T47D (cell line): Measurements from ENCODE around the gene PACSIN2.

Source experiments
- DNase-seq, 2 experiments: peaks; one replicate each; pipeline versions ENCODE4 v3.0.0 to v3.0.0-alpha.2; 2011 to 2012; ENCODE audit warnings: low read depth in 1 of 2, low spot score in 1 of 2
- JUND ChIP-seq: IDR thresholded peaks from 2 replicates; pipeline ENCODE4 v1.6.1; 2012; ENCODE audit warnings: low read depth
- in situ Hi-C: cut with HindIII; loops from 2 replicates; pipeline ENCODE4 v1.10.0; 2016; ENCODE audit warnings: low sequenced_read_pairs, low pct_unique_long_range_greater_than_20kb

The PACSIN2 gene

DNA sequence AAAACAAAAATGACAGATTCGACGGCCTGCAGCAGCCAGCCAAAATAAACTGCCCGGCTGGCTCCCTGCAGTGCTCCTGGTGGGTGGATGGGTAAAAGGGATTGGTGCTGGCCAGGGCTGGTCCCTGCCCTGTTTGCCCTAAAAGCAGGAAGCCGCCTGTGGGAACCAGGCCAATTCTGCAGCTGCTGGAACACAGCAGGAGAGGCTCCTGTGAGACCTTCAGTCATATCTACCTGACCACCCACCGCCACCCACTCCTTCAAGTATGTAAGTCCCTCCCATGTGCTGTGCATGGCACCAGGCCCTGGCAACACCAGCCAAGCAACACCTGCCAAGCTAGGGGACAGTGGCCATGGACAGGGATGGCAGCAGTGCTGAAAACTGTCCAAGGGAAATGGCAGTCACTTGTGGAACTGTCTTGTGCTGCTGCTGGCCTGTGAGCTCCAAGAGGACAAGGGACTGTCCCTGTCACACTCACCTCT, 109.2 kb downstream of the PACSIN2 start:
- no peak for DNase-seq
- in situ Hi-C loops, result no loop called here
- no peak for TF ChIP-seq JUND

DNA sequence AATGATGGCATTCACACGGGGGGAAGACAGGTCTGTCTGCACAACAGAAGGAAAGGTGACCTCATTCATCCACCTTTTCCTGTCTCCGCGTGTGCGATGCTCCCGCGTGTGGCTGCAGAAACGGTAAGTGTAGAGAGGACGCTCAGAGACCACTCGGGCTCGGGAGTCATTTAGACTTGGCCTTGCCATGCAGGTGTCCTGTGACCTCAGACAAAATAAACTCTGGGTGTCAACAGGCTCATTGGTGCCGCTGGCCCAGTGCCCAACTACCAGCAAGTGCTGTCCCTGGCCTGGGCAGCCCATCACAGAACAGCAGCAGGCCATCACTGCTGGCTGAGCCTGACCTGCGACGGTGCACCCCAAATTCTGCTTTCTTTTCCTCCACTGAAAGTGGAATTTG, 109.7 kb downstream of the PACSIN2 start:
- DNase-seq, result no peak
- TF ChIP-seq JUND, result no peak
- in situ Hi-C loops, result no loop called here

DNA sequence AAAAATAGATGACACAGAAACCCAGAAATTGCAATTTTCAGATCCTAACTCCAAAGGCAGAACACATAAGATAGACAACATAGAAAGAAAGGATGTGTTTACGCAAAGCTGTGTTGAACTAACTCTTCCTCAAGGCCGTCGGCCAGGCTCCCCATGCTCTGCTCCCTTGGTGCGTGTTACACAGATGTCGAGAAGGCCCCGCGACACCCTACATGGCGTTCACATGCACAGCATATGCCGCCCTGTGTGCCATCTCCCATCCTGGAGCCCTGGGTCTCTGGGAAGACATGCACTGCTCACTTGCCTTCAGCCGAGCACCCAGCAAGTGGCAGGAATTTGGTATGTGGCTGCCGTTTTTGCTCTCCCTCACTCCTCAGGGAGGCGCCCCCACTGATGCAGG, 110.9 kb downstream of the PACSIN2 start:
- in situ Hi-C loops, result no loop called here
- DNase-seq, result no peak
- no peak for TF ChIP-seq JUND

DNA sequence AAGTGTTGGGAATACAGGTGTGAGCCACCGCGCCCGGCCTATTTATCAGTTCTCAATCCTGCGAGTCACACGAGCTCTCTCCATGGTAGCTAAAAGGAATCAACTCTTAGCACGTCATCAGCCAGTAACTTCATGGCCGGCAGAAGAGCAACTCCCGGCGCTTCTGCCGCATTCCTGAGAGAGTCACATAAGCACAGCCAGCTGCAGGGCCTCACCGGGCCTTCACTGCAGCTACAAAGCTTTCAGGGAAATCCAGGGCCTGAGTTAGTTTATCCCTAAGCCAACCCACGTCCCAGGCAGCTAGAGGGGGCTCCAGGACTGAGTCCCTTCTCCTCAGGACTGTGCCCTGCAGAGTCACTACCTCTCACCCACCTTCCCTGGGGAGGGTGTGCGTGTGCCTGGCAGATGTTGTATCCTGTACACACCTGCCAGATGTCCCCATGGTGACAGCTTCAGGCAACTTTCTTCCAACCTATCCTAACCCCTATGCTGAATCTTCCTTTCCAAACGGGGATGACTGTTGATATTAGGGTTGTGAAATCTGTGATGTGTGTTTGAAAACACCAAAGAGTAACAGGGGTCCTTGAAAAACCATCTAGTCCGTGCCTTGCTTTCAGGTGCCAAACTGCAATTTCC, 112.0 kb downstream of the PACSIN2 start:
- in situ Hi-C loops, result no loop called here
- no peak for DNase-seq
- TF ChIP-seq JUND, result no peak

DNA sequence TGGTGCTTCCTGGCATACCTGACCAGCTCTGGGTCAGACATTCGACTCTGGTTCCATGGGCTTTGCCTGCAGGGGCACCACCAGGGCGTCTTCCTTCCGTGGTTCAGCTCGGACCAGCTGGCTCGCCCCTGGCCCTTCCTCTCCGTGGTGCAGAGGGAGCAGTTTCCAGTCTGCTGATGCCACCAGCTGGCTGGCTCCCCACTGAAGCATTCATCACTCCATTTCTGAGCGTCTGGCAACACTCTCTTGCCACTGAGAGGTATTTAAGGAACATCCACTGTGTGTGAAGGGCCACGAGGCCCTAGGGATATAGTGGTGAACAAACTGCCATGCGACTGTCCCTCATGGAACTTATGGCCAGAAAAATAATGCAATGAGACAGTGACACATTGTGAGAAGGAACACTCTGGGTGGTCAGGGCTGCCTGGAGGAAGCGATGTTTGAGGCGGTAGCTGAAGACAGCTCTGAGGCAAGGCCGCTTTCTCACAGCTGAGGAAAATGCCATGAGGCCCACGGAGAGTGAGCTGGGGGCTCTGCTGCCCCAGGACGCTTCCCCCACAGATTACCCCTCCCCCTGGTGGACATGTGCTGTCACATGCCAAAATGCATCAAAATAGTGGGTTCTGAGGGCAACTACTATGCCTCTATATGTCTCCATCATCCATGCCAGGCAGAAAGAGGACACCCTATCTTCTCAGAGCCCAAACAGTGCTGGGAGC, 113.0 kb downstream of the PACSIN2 start:
- no peak for TF ChIP-seq JUND
- in situ Hi-C loops, result no loop called here
- DNase-seq, result no peak

DNA sequence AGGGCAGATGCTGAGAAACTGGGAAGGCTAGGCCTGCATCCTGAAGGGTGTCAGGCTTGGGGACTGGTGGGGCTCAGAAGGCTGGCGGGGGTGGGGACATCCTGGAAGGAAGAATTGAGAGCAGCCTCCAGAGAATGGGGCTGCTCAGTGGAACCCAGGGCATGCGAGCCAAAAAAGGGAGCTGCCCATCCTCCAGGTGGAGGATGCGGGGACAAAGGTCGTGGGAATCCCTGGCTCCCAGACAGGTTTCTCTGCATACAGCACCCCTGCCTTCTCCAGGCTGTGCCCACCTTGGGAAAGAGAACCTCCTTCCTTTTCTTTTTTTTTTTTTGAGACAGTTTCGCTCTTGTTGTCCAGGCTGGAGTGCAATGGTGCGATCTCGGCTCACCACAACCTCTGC, 117.0 kb downstream of the PACSIN2 start:
- no peak for TF ChIP-seq JUND
- no peak for DNase-seq
- in situ Hi-C loops, result no loop called here

DNA sequence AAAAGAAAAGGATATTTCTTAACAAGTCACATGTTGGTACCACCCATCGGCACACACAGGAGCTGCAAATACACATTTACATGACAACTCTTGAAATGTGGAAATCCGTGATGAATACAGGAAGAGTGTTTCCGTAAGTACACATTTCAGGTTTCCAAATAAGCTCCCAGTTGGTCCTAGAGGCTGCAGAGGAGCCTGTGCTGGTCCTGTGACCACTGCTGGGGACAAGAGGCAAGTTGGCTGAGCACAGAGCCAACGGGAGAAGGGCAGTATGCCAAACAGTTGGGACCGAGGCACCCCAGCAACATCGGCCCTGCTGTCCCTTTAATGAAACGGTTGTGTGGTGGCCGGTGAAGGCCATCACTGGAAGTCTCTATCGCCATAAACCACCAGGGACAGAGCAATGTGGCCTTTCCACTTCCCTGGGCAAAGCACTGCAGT, 119.4 kb downstream of the PACSIN2 start:
- in situ Hi-C loops, result no loop called here

DNA sequence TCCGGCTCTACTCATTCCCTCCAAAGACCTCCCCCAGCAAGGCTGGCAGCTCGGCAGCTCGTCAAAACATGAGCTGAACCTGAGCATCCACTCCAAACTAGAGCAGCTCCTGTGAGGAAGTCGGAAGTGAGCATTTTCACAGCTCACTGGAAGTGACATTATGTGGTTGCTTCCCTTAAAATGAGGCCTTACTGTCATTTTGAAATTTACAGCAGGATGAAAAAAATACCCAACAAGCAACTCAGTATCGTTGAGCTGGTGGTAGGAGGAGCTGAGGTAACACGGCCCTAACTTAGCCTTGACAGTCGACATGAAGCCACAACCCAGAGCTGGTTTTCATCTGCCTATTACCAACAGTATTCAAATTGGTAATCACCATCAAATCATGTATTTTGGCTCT, 119.9 kb downstream of the PACSIN2 start:
- in situ Hi-C loops, result no loop called here
- TF ChIP-seq JUND, result no peak
- DNase-seq, result no peak

More for the DNA sequence above, 119.4 kb downstream of the PACSIN2 start:
- TF ChIP-seq JUND, result no peak
- DNase-seq, result no peak

DNA sequence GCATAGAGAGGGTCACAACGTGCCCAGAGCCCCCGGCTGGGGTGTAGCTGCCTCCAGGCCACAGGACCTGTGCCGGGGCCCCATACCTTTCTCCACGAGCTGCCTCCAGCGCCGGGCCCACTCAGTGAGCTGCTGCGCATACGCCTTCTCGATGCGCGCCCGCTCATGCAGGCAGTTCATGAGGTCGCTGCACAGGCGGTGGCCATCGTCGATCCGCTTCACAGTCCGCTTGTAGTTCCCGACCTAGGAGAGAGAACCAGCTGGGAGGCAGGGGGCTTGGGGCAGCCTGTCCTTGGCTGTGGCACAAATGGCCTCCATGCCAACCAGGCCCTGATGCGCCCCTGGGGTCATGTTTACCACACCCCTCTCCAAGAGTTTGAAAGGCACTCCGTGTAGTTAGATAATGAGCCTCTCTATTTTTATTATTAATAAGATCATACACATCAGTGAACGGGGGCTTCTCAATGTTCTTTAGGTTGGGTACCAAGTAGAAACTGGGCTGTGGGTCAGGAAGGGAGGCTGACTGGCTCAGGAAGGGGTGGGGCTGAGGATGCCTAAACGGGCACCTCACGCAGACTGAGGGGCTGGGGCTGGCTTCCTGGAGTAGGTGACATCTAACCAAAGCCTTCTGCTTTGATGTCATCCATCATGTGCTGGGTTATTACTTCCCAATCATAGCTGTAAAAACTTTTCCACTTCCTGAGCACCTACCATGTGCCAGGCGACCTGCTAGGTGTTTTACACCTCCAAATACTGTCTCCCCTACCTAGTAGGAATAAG, 121.4 kb downstream of the PACSIN2 start:
- no peak for TF ChIP-seq JUND
- no peak for DNase-seq
- in situ Hi-C loops, result no loop called here

DNA sequence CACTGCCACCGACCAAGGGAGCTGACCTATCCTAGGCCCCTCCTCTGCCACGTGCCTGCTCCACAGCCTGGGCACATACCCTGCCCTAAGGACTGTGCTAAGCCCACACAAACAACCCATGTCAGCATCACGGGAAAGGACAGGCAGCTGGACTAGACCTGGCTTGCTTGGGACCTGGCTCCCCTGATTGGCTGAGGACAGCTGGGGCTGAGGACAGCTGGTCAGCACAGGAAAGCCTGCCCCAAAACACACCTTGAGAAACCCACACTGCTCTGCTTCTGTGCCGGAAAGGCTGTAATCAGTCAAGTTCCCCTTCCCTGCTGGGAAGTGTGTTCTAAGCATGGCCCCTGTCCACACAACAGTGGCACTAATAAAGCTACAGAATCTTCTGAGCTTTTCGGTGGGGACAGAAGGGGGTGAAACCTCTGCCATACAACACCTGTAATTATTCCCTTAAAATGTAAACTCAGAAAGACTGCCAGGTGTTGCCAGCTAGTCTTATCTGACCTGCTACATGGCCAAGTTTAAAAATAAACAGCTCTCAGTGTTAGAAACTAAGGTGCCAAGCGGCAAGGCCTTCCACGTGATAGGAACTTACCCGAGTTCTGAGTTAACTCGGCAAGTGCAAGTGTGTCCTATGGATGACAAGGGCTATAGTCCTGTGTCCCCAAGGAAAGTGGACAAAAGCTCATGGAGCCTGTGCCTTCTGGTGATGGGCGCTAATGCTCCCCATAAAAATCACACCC, 122.2 kb downstream of the PACSIN2 start:
- DNase-seq, result no peak
- in situ Hi-C loops, result no loop called here
- TF ChIP-seq JUND, result no peak

DNA sequence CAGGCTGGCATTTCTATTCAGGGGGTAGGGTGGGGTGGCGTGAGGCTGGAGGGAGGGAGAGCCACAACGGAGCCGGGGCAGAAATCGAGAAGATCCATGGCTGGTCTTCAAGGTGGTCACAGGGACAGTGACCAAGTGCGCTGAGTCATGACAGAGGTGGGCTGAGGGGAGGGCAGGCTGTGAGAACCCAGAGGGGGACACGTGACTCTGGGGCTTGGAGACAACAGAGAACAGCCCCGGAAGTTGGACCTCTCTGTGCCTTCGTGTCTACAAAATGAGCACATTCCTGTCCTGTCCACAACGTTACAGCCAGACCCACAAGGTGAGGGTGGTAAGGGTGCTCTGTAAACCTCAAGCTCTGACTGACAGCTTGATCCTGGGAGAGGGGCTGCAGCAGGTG, 122.8 kb downstream of the PACSIN2 start:
- no peak for DNase-seq
- in situ Hi-C loops, result no loop called here
- no peak for TF ChIP-seq JUND

DNA sequence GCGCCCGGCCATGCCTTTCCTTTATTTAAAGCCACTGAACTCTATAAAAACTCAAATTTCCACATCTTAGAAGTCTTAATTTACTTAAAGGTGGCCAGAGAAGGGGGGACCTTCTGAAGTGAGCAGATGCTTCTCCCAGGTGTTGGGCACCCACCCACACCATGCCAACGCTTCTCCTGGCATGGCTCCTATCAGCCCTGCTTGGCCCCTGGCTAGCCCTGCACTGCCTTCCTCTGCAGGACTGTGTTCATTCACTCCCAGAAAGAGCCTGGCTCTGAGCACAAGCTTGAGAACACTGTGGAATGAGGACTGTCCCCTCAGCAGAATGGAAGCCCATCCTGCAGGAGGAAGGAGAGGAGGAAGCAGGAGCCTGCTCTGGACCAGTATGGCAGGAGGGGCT, 123.3 kb downstream of the PACSIN2 start:
- DNase-seq, result no peak
- TF ChIP-seq JUND, result no peak
- in situ Hi-C loops, result no loop called here
